A673 (cell line): Measurements from ENCODE around the gene LIMS4.
"Not testable (repeated sequence)": the region's sequence is repeated elsewhere in the genome, so short reads cannot be mapped to it uniquely, and the experiment has no call there.

Source experiments
- CTCF ChIP-seq: fragments of 300-800, 200-600 bp; sonication (generic); conservative IDR thresholded peaks from 2 replicates; pipeline ENCODE4 v1.5.1; 2017; ENCODE audit warnings: low read depth, mild to moderate bottlenecking, antibody characterized with exemption, low read length, moderate library complexity, mixed read lengths
- EZH2 ChIP-seq: fragments of 200-600 bp; sonication (generic); IDR thresholded peaks from 2 replicates; pipeline ENCODE4 v1.6.1; 2017; ENCODE audit warnings: borderline replicate concordance, low read depth, mild to moderate bottlenecking, mixed read lengths, antibody characterized with exemption, low read length; ENCODE audit not compliant: poor library complexity, severe bottlenecking

GRCh38 chr2:110465312-110465711, 7.3 kb downstream of the LIMS4 start:
- not testable (repeated sequence) for TF ChIP-seq EZH2, CTCF
